ENCODE data around the gene MCC.

MCC gene

DNA sequence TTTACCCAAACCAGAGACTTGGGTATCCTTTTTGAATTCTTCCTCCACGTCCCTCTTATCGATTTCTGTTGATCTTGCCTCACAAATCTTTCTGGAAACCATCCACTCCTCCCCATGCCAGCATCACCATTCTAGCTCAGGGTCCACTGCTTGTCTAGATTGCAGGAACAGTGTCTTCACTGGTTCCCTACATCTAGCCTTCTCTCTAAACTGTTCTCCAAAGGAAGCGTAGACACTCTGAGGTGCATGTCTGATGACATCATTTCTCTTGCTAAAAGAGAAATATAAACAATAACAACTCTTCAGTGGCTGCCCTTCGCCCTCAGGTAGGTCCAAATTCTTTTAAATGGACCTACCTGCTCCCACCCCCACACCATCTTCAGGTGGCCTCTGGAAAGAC is 311.5 kb downstream of the MCC start:
- DNase-seq (ENCODE audit: low spot score) = no peak
- no peak for TF ChIP-seq CTCF (IDR thresholded peaks at IDR 0.05; ENCODE audit: extremely low read depth, insufficient read depth, missing control alignments)
- in situ Hi-C loops (cut with MboI; ENCODE audit: low pct_unique_long_range_greater_than_20kb, low sequenced_read_pairs, unreplicated experiment) = no loop called here

DNA sequence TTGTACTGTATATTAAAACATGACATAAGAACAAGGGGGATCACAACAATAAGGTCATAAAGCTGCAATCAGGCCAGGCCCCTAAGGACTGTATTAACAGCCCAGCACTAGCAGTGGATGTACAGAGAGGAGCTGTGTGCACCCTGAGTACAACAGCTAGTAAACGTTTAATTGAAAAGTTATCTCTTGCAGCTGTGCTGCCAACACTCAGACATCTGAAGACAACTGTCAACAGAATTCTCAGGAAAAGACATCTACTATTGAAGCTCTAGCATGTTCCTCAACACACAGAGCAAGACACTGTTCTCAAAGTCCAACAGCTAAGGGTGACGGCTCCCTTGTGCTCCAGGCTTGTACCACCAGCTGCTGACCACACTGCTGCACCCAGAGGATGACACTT is 312.1 kb downstream of the MCC start:
- in situ Hi-C loops (cut with MboI; ENCODE audit: low pct_unique_long_range_greater_than_20kb, low sequenced_read_pairs, unreplicated experiment) = no loop called here
- TF ChIP-seq CTCF (IDR thresholded peaks at IDR 0.05; ENCODE audit: extremely low read depth, insufficient read depth, missing control alignments) = no peak
- DNase-seq (ENCODE audit: low spot score) = no peak

DNA sequence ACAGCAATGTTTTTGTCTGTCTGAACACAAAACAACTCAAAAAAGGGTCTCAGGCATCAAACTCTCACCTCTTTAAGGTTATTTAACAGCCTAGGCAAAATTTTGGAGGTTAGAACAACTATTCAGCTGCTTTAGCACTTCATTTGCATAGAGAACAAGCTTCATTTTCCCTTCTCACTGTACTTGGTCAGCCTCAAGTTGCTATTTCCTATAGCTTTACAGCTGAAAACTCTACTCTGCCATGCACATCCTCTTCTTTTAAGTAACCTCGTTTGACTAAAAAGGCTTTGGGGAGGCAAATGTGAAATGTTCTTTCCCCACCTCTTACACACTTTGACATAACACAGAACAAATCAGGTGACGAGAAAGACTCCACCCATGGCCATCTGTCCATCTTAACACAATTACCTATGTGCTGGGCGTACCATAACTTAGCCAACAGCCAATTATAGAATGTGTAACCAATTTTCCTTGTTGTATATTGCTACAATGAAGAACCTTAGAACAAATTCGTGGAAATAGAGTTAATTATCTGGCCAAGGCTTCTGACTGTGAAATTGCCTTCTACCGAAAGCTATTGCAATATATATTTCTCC is 315.9 kb downstream of the MCC start:
- DNase-seq (ENCODE audit: low spot score) = no peak
- in situ Hi-C loops (cut with MboI; ENCODE audit: low pct_unique_long_range_greater_than_20kb, low sequenced_read_pairs, unreplicated experiment) = no loop called here
- TF ChIP-seq CTCF (IDR thresholded peaks at IDR 0.05; ENCODE audit: extremely low read depth, insufficient read depth, missing control alignments) = no peak

- in situ Hi-C loops (cut with MboI; ENCODE audit: low pct_unique_long_range_greater_than_20kb, low sequenced_read_pairs, unreplicated experiment) = no loop called here
- no peak for TF ChIP-seq CTCF (IDR thresholded peaks at IDR 0.05; ENCODE audit: extremely low read depth, insufficient read depth, missing control alignments)
- DNase-seq (ENCODE audit: low spot score) = no peak
These were observed 316.7 kb downstream of the MCC start for GRCh38 chr5:113171520-113171919.

GRCh38 chr5:113170707-113171106 is 317.5 kb downstream of the MCC start:
- no peak for TF ChIP-seq CTCF (IDR thresholded peaks at IDR 0.05; ENCODE audit: extremely low read depth, insufficient read depth, missing control alignments)
- no peak for DNase-seq (ENCODE audit: low spot score)
- in situ Hi-C loops (cut with MboI; ENCODE audit: low pct_unique_long_range_greater_than_20kb, low sequenced_read_pairs, unreplicated experiment) = no loop called here

DNA sequence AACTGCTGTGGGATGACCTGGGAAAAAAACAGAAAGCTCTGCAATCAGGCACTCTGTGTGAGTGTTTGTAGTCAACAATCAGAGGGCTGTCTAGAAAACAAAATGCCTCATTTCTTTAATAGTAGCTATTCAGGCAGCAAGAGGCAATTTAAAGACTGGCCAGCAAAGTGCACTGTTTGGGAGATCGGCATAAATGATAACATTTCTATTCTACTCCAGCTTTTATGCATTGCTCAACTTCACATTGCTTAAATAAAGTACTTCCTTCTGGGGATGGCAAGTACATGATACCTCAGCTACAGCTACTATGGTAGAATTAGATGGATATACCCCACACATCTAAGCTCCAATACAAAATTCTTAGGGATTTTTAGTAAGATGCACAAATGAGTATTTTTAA is 318.5 kb downstream of the MCC start:
- no peak for DNase-seq (ENCODE audit: low spot score)
- no peak for TF ChIP-seq CTCF (IDR thresholded peaks at IDR 0.05; ENCODE audit: extremely low read depth, insufficient read depth, missing control alignments)
- in situ Hi-C loops (cut with MboI; ENCODE audit: low pct_unique_long_range_greater_than_20kb, low sequenced_read_pairs, unreplicated experiment) = no loop called here

- in situ Hi-C loops (cut with MboI; ENCODE audit: low pct_unique_long_range_greater_than_20kb, low sequenced_read_pairs, unreplicated experiment) = no loop called here
- no peak for DNase-seq (ENCODE audit: low spot score)
- TF ChIP-seq CTCF (IDR thresholded peaks at IDR 0.05; ENCODE audit: extremely low read depth, insufficient read depth, missing control alignments) = no peak
These were observed 320.3 kb downstream of the MCC start for GRCh38 chr5:113167985-113168384.
